ENCODE results near the gene CDKN2D.
"Not testable (repeated sequence)": the region's sequence is repeated elsewhere in the genome, so short reads cannot be mapped to it uniquely, and the experiment has no call there.

CDKN2D gene

DNA sequence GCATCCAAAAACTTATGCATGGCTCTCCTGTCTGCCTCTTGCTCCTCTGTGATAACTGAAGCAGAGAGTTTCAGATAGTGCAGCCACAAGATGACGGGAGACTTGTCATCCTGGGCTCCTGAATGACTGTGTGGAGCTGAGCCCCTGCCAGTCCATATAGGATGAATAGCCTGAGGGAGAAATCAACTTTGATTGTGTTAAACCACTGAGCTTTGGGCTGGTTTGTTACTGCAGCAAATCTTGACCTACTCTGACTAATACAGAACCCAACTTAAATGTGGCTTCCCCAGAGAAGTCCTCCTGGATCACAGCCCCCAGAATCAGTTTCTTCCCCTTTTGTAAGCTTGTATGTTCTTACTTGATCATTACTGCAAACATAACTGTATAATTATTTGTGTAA, 36.3 kb downstream of the CDKN2D start:
- H3K27me3 Mint-ChIP-seq: peaks cover 7% of the 10 kb centered on the region
- H3K9me3 Mint-ChIP-seq: no peaks in the 10 kb centered on the region
- H3K4me3 Mint-ChIP-seq: no peak overlapping the region
- H3K4me1 Mint-ChIP-seq (ENCODE audit: low read depth): no peaks in the 10 kb centered on the region
- H3K36me3 Mint-ChIP-seq (ENCODE audit: low read depth): no peaks in the 10 kb centered on the region
- DNase-seq: no peak
- no peak overlapping the region for H3K27ac Mint-ChIP-seq

DNA sequence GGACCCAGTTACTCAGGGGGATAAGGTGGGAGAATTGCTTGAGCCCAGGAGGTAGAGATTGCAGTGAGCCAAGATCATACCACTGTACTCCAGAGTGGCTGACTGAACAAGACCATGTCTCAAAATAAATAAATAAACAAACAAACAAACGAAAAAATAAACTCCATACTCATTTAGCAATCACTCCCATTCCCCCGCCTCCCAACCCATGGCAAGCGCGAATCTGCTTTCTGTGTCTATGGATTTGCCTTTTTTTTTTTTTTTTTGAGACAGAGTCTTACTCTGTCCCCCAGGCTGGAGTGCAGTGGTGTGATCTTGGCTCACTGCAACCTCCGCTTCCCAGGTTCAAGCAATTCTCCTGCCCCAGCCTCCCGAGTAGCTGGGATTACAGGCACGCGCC, 41.9 kb downstream of the CDKN2D start:
- not testable (repeated sequence) for H3K27me3 Mint-ChIP-seq; H3K4me1 Mint-ChIP-seq (ENCODE audit: low read depth); DNase-seq; H3K36me3 Mint-ChIP-seq (ENCODE audit: low read depth); H3K27ac Mint-ChIP-seq; H3K4me3 Mint-ChIP-seq; H3K9me3 Mint-ChIP-seq

DNA sequence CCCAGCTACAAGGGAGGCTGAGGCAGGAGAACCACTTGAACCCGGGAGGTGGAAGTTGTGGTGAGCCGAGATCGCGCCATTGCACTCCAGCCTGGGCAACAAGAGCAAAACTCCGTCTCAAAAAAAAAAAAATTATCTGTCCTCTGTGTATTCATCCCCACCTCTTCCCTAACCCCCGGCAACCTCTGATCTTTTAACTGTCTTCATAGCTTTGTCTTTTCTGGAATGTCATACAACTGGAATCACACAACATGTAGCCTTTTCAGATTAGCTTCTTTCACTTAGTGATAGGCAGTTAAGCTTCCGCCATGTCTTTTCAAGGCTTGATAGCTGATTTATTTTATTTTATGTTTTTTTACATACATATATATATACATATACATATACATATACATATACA, 43.1 kb downstream of the CDKN2D start:
- Mint-ChIP-seq H3K36me3 (ENCODE audit: low read depth) (no peaks in the 10 kb centered on the region), H3K4me3 (no peak overlapping the region), H3K4me1 (ENCODE audit: low read depth) (no peaks in the 10 kb centered on the region)

DNA sequence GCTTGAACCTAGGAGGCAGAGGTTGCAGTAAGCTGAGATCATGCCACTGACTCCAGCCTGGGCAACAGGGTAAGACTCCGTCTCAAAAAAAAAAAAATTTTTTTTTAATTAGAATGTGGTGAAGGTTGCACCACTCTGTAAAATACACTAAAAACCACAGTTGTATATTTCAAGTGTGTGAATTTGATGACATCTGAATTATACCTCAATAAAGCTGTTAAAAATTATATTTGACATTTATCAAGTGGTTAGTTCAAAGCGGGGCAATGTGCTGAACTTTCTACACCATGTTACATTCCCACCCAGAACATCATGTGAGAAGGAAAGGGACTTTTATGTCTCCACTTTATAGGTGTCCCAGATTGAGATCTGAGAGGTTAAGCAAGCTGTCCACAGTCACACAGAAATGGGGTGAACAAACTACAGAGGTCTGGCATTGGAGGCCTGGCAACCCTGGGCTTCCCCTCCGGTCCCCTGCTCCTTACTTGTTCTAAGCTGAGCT, 45.6 kb downstream of the CDKN2D start:
- Mint-ChIP-seq H3K4me3 (no peak overlapping the region), H3K9me3 (no peaks in the 10 kb centered on the region), H3K27ac (no peak overlapping the region), H3K27me3 (peaks cover 19% of the 10 kb centered on the region), H3K36me3 (ENCODE audit: low read depth) (no peaks in the 10 kb centered on the region), H3K4me1 (ENCODE audit: low read depth) (peaks cover 13% of the 10 kb centered on the region)
- DNase-seq: no peak

More for the DNA sequence above, 43.1 kb downstream of the CDKN2D start:
- no peaks in the 10 kb centered on the region for H3K27me3 Mint-ChIP-seq
- H3K27ac Mint-ChIP-seq: no peak overlapping the region
- no peaks in the 10 kb centered on the region for H3K9me3 Mint-ChIP-seq
- DNase-seq: no peak

DNA sequence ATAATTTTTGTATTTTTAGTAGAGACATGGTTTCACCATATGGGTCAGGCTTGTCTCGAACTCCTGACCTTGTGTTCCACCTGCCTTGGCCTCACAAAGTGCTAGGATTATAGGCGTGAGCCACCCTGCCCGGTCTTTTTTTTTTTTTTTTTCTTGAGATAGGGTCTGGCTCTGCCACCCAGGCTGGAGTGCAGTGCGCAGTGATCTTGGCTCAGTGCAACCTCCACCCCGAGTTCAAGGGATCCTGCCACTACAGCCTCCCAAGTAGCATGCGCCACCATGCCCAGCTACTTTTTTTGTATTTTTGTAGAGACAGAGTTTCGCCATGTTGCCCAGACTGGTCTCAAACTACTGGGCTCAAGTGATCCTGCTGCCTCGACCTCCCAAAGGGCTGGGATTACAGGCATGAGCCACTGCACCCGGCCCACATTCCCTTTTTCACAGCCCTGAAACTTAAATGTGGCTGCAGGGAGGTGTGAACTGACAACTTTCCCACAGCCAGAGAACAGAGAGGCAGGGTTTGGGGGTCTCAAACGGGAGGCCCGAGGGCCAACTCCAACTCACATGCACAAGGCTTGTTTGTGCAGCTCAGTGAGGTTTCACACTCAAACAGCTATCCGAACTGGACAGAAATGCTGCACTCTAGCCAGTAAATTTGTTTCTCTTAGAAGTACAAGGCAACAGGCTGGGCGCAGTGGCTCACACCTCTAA, 47.2 kb downstream of the CDKN2D start:
- Mint-ChIP-seq H3K9me3 (no peaks in the 10 kb centered on the region), H3K4me3 (no peak overlapping the region), H3K27ac (no peak overlapping the region), H3K36me3 (ENCODE audit: low read depth) (no peaks in the 10 kb centered on the region), H3K27me3 (peaks cover 27% of the 10 kb centered on the region), H3K4me1 (ENCODE audit: low read depth) (peaks cover 20% of the 10 kb centered on the region)
- no peak for DNase-seq

GRCh38 chr19:10520652-10521318, 48.0 kb downstream of the CDKN2D start:
- Mint-ChIP-seq H3K9me3 (no peaks in the 10 kb centered on the region), H3K4me3 (no peak overlapping the region), H3K27me3 (peaks cover 36% of the 10 kb centered on the region), H3K4me1 (ENCODE audit: low read depth) (peaks cover 21% of the 10 kb centered on the region), H3K27ac (no peak overlapping the region), H3K36me3 (ENCODE audit: low read depth) (no peaks in the 10 kb centered on the region)
- DNase-seq: no peak

DNA sequence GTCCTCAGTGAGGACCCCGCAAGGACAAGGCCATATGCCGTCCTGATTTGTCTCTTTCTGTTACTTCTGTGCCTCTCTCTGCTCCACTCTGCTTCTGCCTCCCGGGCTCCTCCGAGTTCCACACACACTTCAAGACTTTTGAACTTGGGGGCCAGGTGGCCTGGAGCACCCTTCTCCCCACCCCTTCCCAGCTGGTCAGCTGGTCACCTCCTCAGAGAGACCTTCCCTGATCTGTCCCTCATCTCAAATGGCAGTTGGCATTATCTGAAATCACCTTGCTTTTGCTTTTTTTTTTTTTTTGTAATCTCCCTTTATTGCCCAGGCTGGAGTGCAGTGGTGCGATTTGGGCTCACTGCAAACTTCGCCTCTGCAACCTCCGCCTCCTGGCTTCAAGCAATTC, 49.4 kb downstream of the CDKN2D start:
- Mint-ChIP-seq H3K27ac (no peak overlapping the region), H3K9me3 (no peaks in the 10 kb centered on the region), H3K36me3 (ENCODE audit: low read depth) (no peaks in the 10 kb centered on the region), H3K4me3 (no peak overlapping the region), H3K27me3 (peaks cover 49% of the 10 kb centered on the region), H3K4me1 (ENCODE audit: low read depth) (peaks cover 24% of the 10 kb centered on the region)
- no peak for DNase-seq

DNA sequence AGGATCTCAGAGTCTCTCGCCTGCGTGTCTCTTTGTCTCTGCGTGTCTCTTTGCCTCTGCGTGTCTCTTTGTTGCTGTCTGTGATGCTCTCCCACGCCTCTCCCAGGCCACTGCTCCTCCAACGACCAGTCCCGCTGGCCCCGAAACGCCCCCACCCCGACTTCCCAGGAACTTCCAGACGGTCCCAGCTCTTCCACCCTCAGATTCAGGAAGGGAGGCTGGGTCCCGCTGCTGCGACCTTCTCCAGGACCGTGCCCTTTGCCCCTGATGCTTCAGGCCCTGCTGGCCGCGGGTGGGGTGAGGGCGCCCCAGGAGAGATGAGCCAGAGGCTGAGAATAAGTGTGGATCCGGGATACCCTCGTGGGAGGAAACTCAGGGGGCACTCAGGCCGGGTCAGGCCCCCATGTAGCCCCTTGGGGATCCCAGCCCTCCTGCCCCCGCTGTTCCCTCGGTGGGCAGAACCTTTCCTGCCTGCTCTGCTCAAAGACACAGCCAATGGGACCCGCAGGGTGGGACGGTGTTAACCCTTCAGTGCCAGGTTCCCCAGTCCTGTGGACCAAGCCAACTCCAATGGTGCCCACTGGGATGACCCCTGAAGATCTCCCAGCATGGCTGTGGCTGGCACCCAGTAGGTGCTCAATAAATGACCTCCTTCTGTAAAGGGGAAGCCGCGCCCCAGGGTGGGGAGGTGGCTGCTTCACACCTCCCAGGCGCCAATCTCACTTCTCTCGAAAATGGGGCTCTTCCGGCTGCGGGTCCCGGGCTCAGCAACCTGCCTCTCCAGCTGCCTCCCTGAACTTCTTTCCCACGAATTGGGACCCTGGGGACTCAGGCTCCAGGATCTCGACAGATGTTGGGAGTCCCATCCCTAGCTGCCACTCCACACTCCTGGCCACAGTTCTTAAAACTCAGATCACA, 50.1 kb downstream of the CDKN2D start:
- Mint-ChIP-seq H3K27ac (no peak overlapping the region), H3K36me3 (ENCODE audit: low read depth) (no peaks in the 10 kb centered on the region), H3K4me3 (peak overlapping the region; percentile 55), H3K4me1 (ENCODE audit: low read depth) (peaks cover 26% of the 10 kb centered on the region), H3K27me3 (peaks cover 56% of the 10 kb centered on the region), H3K9me3 (no peaks in the 10 kb centered on the region)
- peak; percentile 35 for DNase-seq

GRCh38 chr19:10517760-10518443, 50.9 kb downstream of the CDKN2D start:
- Mint-ChIP-seq H3K36me3 (ENCODE audit: low read depth) (no peaks in the 10 kb centered on the region), H3K27ac (no peak overlapping the region), H3K4me1 (ENCODE audit: low read depth) (peaks cover 29% of the 10 kb centered on the region), H3K9me3 (no peaks in the 10 kb centered on the region), H3K4me3 (peak overlapping the region; percentile 55), H3K27me3 (peaks cover 64% of the 10 kb centered on the region)
- DNase-seq: peak; percentile 41

DNA sequence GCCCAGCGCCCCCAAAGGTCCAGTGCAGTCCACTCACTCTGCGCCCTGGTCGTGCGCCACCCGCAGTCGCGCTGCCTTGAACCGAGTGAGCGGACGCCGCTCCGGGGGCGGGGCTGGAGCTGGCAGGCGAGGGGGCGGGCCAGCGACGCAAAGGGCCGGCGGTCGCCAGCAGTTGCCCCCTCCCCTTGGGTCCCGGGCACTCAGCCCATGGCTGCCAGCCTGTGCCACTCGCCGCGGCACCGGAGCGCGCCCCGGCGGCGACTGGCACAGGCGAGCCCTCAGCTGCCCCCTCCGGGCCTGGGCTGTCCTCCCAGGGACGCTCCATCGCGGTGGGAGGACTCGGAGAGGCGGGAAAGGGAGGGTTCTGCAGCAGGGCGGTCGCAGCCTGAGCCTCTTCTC, 51.4 kb downstream of the CDKN2D start, which contains the start of gene S1PR5:
TSS of gene S1PR5 (minus strand) at position 87 of the 399 bp plus-strand sequence. CDS start 2,436 bp downstream, outside the sequence.
- no peaks in the 10 kb centered on the region for H3K9me3 Mint-ChIP-seq
- no peaks in the 10 kb centered on the region for H3K36me3 Mint-ChIP-seq (ENCODE audit: low read depth)
- DNase-seq: peak; percentile 38
- peak within 1 kb of the TSS; percentile 55 for H3K4me3 Mint-ChIP-seq
- H3K4me1 Mint-ChIP-seq (ENCODE audit: low read depth): peaks cover 29% of the 10 kb centered on the region
- no peak within 1 kb of the TSS for H3K27ac Mint-ChIP-seq
- H3K27me3 Mint-ChIP-seq: peaks cover 65% of the 10 kb centered on the region

DNA sequence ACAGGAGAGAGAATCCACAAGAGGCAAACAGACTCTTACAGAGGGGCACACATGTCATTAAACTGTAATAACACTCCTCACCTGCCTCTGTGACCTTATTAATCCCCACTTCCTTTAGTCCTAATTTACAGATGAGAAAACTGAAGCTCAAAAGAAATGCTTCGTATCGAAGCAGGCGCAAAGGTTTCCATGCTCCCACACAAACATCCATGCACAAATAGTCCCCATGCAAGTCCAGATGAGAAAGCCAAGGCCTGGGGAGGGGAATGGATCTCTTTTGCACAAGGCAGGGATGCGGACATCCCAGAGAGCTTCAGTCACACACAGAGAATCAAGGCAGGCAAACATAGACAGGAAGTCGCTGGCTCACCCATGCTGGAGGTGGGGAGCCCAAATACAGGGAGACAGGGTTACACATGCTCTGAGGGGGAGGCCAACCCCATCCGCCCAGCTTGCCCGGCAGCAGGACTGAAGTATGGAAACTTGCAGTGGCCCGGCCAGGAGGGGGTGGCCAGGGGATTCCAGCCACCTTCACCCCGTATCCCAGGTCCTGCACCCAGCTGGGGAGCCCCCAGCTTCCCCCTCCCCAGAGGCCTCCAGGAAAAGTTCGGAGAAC, 52.0 kb downstream of the CDKN2D start:
- Mint-ChIP-seq H3K27ac (no peak overlapping the region), H3K27me3 (peaks cover 65% of the 10 kb centered on the region), H3K4me1 (ENCODE audit: low read depth) (peaks cover 29% of the 10 kb centered on the region), H3K36me3 (ENCODE audit: low read depth) (no peaks in the 10 kb centered on the region), H3K4me3 (peak overlapping the region; percentile 45), H3K9me3 (no peaks in the 10 kb centered on the region)
- DNase-seq: no peak
